DND-41 (cell line): ENCODE measurements around the gene ZNHIT6.
"Not testable (repeated sequence)": the region's sequence is repeated elsewhere in the genome, so short reads cannot be mapped to it uniquely, and the experiment has no call there.

Source experiments
- ATAC-seq: fragments of 200-7000 bp; cut with Tn5 transposase; 3 replicates; pipeline ENCODE4 v1.9.1; 2021; ENCODE audit warnings: low read depth; ENCODE audit not compliant: insufficient read depth
- DNase-seq: peaks from one replicate; pipeline ENCODE4 v3.0.0-alpha.2; 2020
- H2AFZ ChIP-seq: 2 replicates; pipeline ENCODE4 v1.6.0; 2012; ENCODE audit warnings: low read depth, low read length
- H3K27ac ChIP-seq: 2 replicates; pipeline ENCODE4 v1.5.1; 2012; ENCODE audit warnings: low read length, inconsistent platforms
- H3K27me3 ChIP-seq: fragments of 200-600 bp; sonication (generic); 2 replicates; pipeline ENCODE4 v1.6.0; 2012; ENCODE audit warnings: low read length, mild to moderate bottlenecking, inconsistent platforms; ENCODE audit not compliant: insufficient read depth, poor library complexity
- H3K36me3 ChIP-seq: 2 replicates; pipeline ENCODE4 v1.5.1; 2012; ENCODE audit warnings: low read length, inconsistent platforms; ENCODE audit not compliant: insufficient read depth
- H3K4me1 ChIP-seq: 2 replicates; pipeline ENCODE4 v1.5.1; 2012; ENCODE audit warnings: mild to moderate bottlenecking, low read length; ENCODE audit not compliant: insufficient read depth
- H3K4me2 ChIP-seq: 2 replicates; pipeline ENCODE4 v1.6.0; 2012; ENCODE audit warnings: mild to moderate bottlenecking, moderate library complexity, low read length, inconsistent platforms; ENCODE audit not compliant: insufficient read depth
- H3K4me3 ChIP-seq, 2 experiments: fragments of 200-600 bp in 1 of 2; shearing (Covaris generic) in 1 of 2; 2 replicates each; pipeline ENCODE4 v1.5.1; 2012 to 2016; ENCODE audit warnings: inconsistent platforms in 2 of 2, low read length in 2 of 2, mild to moderate bottlenecking in 2 of 2, low read depth in 1 of 2, moderate library complexity in 1 of 2
- H3K79me2 ChIP-seq: 2 replicates; pipeline ENCODE4 v1.6.0; 2012; ENCODE audit warnings: low read length, inconsistent platforms; ENCODE audit not compliant: insufficient read depth
- H3K9ac ChIP-seq: 2 replicates; pipeline ENCODE4 v1.6.0; 2012; ENCODE audit warnings: low read depth, mild to moderate bottlenecking, inconsistent platforms, low read length, moderate library complexity
- H3K9me3 ChIP-seq: 2 replicates; pipeline ENCODE4 v1.5.1; 2012; ENCODE audit warnings: low read length, moderate library complexity, mild to moderate bottlenecking, inconsistent platforms; ENCODE audit not compliant: insufficient read depth, severe bottlenecking
- H4K20me1 ChIP-seq: 2 replicates; pipeline ENCODE4 v1.6.0; 2012; ENCODE audit warnings: low read length; ENCODE audit not compliant: insufficient read depth
- CTCF ChIP-seq: IDR thresholded peaks from 2 replicates; pipeline ENCODE4 v1.5.1; 2012; ENCODE audit warnings: borderline replicate concordance, low read length, moderate library complexity, mild to moderate bottlenecking; ENCODE audit not compliant: poor library complexity, severe bottlenecking; ENCODE audit errors: extremely low read depth
- EZH2 ChIP-seq: IDR thresholded peaks from 3 replicates; pipeline ENCODE4 v1.6.1; 2012; ENCODE audit warnings: borderline replicate concordance, low read depth, mild to moderate bottlenecking, moderate library complexity, low read length, inconsistent platforms; ENCODE audit not compliant: severe bottlenecking

ZNHIT6 gene

GRCh38 chr1:85718678-85719340 is 10.6 kb upstream of the ZNHIT6 start:
- Histone ChIP-seq H3K9ac (no peak overlapping the region), H3K27ac (no peak overlapping the region), H3K4me1 (no peaks in the 10 kb centered on the region), H3K4me3 (no peak overlapping the region), H2AFZ (no peak overlapping the region), H3K27me3 (no peaks in the 10 kb centered on the region), H3K79me2 (no peaks in the 10 kb centered on the region), H3K36me3 (no peaks in the 10 kb centered on the region), H4K20me1 (no peaks in the 10 kb centered on the region), H3K9me3 (peaks cover 10% of the 10 kb centered on the region), H3K4me2 (no peak overlapping the region)
- DNase-seq = no peak
- no peak for TF ChIP-seq EZH2
- no peak for TF ChIP-seq CTCF
- no peak for ATAC-seq

DNA sequence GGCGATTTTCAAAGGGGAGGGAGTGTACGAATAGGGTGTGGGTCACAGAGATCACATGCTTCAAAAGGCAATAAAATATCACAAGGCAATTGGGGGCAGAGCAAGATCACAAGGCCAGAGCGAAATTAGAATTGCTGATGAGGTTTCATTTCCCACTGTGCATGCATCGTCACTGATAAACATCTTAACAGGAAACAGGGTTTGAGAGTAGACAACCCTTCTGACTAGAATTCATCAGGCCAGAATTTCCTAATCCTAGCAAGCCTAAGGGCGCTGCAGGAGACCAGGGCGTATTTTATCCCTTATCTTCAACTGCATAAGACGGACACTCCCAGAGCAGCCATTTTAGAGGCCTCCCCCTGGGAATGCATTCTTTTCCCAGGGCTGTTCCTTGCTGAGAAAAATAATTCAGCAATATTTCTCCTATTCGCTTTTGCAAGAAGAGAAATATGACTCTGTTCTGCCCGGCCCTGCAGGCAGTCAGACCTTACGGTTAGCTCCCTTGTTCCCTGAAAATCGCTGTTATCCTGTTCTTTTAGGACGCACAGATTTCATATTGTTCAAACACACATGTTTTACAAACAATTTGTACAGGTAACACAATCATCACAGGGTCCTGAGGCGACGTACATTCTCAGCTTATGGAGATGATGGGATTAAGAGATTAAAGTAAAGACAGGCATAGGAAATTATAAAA is 6.3 kb upstream of the ZNHIT6 start:
- H3K36me3 ChIP-seq, H3K4me2 ChIP-seq, H3K27ac ChIP-seq, ATAC-seq, H3K4me3 ChIP-seq, H3K4me1 ChIP-seq, H4K20me1 ChIP-seq, H3K79me2 ChIP-seq, H3K27me3 ChIP-seq, H3K9ac ChIP-seq, H2AFZ ChIP-seq: not testable (repeated sequence)
- DNase-seq = peak; percentile 12
- H3K9me3 ChIP-seq = peaks cover 15% of the 10 kb centered on the region

DNA sequence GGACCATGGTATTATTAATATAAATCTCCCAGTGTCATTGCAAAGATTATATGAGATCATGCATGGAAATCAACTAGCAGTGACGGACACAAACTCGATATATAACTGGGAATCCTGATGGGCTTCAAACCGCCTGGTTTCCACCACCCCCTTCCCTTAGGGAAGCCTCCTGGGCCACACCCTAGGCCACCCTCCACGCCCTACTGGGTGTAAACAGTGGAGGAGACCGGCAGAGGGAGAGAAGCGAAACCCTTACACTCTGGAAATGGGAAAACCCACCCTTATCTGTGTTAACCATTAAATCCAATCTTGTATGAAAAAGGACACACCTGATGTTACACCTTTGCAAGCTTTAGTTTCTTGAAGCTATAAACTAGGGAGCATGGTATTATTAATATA is 595 bp upstream of the ZNHIT6 start:
- peak overlapping the region; percentile 43 to 69; a peak in 3 of 4 replicates for H3K4me3 ChIP-seq
- no peak for TF ChIP-seq CTCF
- TF ChIP-seq EZH2 = no peak
- H3K36me3 ChIP-seq = peaks cover 23% of the 10 kb centered on the region
- H2AFZ ChIP-seq = peak overlapping the region; percentile 80
- DNase-seq (no peak), ATAC-seq (no peak)
- H3K9ac ChIP-seq = peak overlapping the region; percentile 63
- peaks cover 6% of the 10 kb centered on the region for H3K9me3 ChIP-seq
- no peaks in the 10 kb centered on the region for H4K20me1 ChIP-seq
- H3K27ac ChIP-seq = peak overlapping the region; percentile 87
- peaks cover 43% of the 10 kb centered on the region for H3K79me2 ChIP-seq
- peaks cover 38% of the 10 kb centered on the region for H3K4me1 ChIP-seq
- peak overlapping the region; percentile 72 for H3K4me2 ChIP-seq
- H3K27me3 ChIP-seq = no peaks in the 10 kb centered on the region

DNA sequence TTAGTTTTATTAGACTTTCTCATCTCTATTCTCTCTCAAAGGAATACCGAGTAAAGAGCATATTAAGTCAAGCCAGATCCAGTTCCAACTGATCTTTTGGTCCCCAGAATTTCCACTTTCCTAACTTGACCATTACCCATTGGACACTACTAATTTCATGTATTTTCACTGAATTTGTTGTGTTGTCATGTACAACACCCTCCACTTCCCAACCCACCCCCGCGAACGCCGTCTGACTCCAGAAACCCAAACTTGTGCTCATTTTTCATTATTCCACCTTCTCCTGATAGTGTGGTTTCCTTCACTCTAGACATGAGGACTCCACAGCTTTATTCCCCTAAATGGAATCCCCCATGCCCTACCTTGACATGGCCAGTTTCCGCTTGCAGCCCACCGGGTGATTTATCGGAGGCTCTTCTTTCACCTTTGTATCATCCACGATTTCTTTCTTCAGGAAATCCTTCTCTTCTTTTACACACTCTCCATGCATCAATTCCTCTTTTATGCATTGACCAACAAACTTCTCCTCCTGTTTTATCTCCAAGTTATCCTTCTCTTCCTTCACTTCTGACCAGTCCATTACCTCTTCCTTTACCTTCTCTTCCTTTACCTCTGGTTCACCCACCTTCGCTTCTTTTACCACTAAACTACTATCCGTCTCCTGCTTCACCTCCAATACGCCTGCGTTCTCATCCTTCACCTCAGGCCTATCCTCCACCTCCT is 805 bp downstream of the ZNHIT6 start:
- Histone ChIP-seq H3K9me3 (no peaks in the 10 kb centered on the region), H3K79me2 (peaks cover 56% of the 10 kb centered on the region), H3K4me3 (peak overlapping the region; percentile 43 to 69), H3K36me3 (peaks cover 37% of the 10 kb centered on the region), H3K27me3 (no peaks in the 10 kb centered on the region), H3K9ac (peak overlapping the region; percentile 63), H3K27ac (peak overlapping the region; percentile 87), H3K4me1 (peaks cover 47% of the 10 kb centered on the region), H2AFZ (peak overlapping the region; percentile 80), H3K4me2 (peak overlapping the region; percentile 72), H4K20me1 (no peaks in the 10 kb centered on the region)
- TF ChIP-seq EZH2 = no peak
- peak; percentile 2; the same call in 1 of the 3 replicates for ATAC-seq
- DNase-seq = no peak
